T-helper 2 cell treated with Interferon-gamma antibody and Interleukin-4, amounts not matched to agents 5 μg/mL and 100 μg/mL, for 36 hours (primary cell): Measurements from ENCODE around the gene VAPB.

Source experiments
- DNase-seq: peaks from one replicate; pipeline ENCODE4 v3.0.0; 2021; ENCODE audit warnings: low spot score
- H3K27ac Mint-ChIP-seq: one replicate; pipeline ENCODE4 v1.8.0; 2021; ENCODE audit warnings: mild to moderate bottlenecking, mixed read lengths
- H3K27me3 Mint-ChIP-seq: one replicate; pipeline ENCODE4 v1.8.0; 2021; ENCODE audit warnings: low read depth, mixed read lengths
- H3K36me3 Mint-ChIP-seq: one replicate; pipeline ENCODE4 v1.8.0; 2021; ENCODE audit warnings: low read depth, mixed read lengths
- H3K4me1 Mint-ChIP-seq: one replicate; pipeline ENCODE4 v1.8.0; 2021; ENCODE audit warnings: low read depth, mixed read lengths
- H3K4me3 Mint-ChIP-seq: one replicate; pipeline ENCODE4 v1.8.0; 2022; ENCODE audit warnings: mild to moderate bottlenecking, moderate library complexity, mixed read lengths
- H3K9me3 Mint-ChIP-seq: one replicate; pipeline ENCODE4 v1.8.0; 2021; ENCODE audit warnings: mixed read lengths

Gene VAPB

DNA sequence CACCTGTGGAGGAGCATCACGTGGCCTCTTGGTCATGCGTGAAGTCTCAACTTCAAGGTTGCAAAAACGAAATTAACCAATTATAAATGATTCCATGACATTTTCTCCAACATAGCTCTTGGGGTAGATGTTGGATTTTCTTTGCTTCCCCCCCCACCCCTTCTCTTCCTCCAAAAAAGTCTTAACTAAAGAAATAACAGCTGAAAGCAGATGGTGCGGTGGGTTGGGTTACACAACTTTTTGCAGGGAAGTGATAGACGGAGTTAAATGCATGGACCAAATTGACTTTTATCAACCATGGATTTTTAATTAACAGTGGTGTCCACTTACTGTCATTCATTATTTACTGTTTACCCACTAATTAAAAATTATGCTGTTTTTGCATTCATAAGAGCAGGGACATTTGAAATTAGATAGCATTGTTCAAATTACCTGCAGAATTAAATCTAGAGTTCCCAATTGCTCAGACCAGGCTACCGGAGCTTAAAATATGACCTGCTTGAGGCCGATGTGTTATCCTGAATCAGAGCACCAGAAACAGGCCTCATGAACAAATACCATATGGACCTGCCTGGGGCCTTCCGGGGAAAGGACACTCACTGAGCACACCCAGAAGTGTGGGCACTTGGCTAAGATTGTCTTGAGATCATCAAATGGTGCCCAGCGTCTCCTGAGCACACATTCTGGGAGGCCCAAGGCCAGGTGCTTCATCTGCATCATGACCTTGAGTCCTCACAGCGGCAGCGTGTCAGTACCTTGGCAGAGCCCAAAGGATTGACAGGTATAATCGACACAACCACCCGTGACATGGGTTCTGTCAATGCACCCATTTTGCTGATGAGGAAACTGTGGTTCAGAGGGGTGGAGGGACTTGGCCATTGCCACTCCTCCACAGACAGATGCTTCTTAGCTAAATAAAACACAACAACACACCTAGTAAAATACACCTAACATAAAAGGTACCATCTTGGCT, 84.7 kb downstream of the VAPB start:
- Mint-ChIP-seq H3K27me3 (peaks cover 4% of the 10 kb centered on the region), H3K9me3 (no peaks in the 10 kb centered on the region), H3K27ac (no peak overlapping the region), H3K36me3 (no peaks in the 10 kb centered on the region), H3K4me3 (no peak overlapping the region), H3K4me1 (no peaks in the 10 kb centered on the region)
- DNase-seq = no peak

DNA sequence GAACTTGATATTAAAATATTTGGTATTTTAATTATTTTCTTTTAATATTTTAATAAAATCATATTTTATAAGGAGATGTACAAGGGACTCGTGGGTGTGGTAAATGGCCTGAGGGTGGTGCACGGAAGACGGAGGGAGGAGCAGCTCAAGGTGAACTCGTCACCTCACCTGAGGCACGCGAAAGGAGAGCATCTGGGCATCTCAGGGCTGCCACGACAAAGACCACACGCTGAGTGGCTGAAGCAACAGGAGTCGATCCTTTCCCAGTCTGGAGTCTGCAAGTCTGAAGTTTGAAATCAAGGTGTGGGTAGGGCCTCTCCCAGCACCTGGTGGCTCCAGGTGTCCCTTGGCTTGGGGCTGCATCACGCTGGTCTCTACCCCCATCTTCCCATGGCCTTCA, 86.4 kb downstream of the VAPB start:
- Mint-ChIP-seq H3K27ac (no peak overlapping the region), H3K27me3 (peaks cover 8% of the 10 kb centered on the region), H3K36me3 (no peaks in the 10 kb centered on the region), H3K4me1 (no peaks in the 10 kb centered on the region), H3K4me3 (no peak overlapping the region), H3K9me3 (no peaks in the 10 kb centered on the region)
- DNase-seq = no peak

DNA sequence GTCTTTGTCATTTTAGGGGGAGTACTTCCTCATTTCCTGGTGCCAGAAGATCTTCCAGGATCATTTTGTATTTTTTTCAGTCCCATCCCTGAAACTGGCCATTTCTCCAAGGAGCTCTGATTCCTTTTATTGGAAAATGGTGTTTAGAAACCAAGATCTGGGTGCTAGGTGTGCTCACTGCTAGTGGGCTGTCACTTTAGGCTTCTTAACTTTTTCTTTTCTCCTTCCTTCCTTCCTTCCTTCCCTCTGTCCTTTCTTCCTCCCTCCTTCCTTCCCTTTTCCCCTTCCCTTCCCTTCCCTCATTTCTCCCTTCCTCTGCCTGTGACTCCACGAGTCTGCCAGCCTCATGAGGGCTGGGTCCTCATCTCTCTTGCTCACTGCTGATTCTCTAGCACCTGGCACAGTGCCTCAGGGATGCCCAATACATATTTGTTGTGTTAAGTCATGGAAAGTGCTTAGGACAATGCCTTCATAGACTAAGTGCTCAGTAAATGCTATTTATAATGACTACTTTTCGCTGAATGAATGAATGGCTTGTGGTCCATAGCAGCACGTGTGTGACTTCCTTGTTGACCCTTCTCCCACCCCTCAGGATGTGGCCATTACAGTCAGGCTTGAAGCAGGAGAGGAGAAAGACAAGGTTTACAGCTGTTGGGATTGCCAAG, 89.2 kb downstream of the VAPB start:
- no peaks in the 10 kb centered on the region for H3K36me3 Mint-ChIP-seq
- DNase-seq = no peak
- H3K27me3 Mint-ChIP-seq = peaks cover 14% of the 10 kb centered on the region
- H3K4me1 Mint-ChIP-seq = no peaks in the 10 kb centered on the region
- H3K4me3 Mint-ChIP-seq = no peak overlapping the region
- H3K27ac Mint-ChIP-seq = no peak overlapping the region
- no peaks in the 10 kb centered on the region for H3K9me3 Mint-ChIP-seq

DNA sequence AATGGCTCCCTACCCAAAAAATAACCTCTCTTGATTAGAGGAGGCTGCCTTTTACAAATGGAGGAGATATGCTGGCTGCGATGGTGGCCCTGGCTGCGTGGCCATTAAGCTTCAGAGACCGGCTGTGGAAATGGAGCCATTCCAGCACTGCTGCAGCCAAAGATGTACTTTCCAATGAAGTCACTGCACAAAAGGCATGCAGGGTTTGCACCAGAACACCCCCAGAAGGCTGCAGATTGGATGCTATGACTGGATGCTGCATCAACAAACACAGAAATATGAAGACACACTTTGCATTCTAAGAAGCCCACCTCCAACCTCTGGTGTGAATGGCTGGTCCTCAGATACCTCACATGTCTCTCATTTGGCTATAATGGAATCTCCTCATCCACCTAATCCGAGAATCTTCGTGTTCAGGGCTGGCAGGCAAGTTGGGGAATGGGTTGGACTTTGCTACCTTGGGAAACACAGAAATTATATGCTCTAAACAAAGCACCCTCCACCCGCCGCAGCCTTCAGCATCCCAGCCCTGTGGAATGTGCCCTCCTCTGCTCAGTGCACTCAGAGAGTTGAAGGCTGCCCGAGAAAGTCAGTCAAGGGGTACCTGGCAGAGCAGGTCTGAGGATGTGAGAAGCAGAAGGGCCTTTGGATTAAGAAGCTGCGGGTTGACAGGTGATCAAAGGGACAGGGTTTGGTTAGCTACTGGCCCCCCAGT, 90.9 kb downstream of the VAPB start:
- Mint-ChIP-seq H3K4me1 (no peaks in the 10 kb centered on the region), H3K36me3 (no peaks in the 10 kb centered on the region), H3K4me3 (no peak overlapping the region), H3K27ac (no peak overlapping the region), H3K27me3 (peaks cover 14% of the 10 kb centered on the region), H3K9me3 (no peaks in the 10 kb centered on the region)
- DNase-seq = no peak

DNA sequence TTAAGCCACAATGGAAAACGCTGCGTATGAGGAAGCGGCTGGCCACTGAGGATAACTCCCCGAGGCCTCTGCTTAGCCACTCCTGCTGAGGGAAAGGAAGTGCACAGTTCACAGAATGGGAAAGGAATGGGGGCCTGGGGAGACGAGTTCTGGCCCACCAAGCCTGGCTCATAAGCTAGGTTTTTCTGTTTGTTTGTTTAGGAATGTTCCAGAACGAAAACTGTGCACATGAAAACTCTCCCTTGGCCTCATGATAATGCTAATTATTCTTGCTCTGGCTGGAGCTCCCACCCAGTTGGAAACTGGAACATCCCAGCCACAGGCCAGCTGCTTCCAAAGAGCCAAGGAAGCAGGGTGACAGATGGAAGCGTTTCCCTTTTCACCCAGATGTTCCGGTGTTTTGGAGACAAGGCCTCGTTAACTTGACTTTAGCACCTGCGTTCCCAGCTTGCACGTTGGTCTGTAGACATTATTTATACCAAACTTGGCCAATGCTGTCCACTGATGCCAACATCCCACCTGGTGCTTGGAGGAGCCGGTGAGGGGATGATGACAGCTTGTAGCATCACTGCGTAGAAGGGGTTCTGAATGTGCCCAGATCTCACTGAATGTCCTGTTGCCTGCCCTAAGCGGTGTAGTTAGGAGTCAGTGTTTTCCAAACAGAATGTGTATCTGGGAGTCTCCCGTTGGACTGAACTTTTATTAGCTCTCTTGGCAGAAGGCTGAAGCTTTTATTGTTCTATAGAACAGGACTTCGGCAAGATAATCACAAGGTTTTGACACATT, 91.7 kb downstream of the VAPB start:
- Mint-ChIP-seq H3K27ac (no peak overlapping the region), H3K27me3 (peaks cover 14% of the 10 kb centered on the region), H3K4me1 (no peaks in the 10 kb centered on the region), H3K36me3 (no peaks in the 10 kb centered on the region), H3K4me3 (no peak overlapping the region), H3K9me3 (peaks cover 3% of the 10 kb centered on the region)
- no peak for DNase-seq

DNA sequence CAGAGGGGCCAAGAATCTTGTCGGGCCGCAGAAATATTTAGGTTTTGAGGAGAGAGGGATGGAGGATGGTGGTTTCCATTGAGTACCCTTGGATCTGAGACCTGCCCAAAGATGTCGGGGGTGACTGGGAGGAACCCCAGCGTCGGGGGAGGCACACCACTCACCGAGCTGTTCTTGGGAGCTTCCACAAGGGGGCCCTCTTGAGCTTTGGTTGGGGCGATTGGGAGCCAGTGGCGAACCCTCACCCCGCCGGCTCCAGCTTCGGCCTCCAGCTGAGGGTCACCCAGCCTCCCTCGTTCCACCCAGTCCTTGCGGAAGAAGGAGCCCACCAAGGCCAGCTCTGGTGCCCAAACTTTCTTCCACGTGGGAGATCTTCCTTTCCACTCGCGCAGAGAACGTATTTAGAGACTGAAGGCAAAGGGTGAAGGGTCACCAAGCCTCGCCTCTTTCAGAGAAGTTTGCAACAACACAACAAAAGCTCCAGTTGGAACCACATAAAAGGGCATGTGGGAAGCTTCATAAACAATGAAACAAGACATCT, 92.5 kb downstream of the VAPB start:
- Mint-ChIP-seq H3K4me3 (no peak overlapping the region), H3K27ac (no peak overlapping the region), H3K4me1 (no peaks in the 10 kb centered on the region), H3K9me3 (peaks cover 11% of the 10 kb centered on the region), H3K36me3 (peaks cover 4% of the 10 kb centered on the region), H3K27me3 (peaks cover 14% of the 10 kb centered on the region)
- peak; percentile 23 for DNase-seq

DNA sequence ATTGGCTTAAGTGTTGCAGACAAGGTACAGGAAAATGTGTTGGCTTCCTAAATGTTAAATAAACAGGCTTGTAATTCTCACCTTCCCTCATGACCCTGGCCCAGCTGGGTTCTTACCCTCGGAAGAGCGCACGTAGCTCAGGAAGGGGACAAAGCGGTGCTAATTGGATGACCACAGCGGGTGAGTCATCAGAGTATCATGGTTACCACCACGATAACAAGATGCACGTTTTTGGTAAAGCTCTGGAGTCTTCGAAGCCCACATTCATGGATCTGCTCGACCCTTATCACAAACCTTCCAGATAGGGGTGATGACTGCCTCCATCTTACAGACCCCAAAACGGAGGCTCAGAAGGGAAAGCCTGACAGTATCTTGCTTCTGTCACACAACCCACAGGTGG, 93.4 kb downstream of the VAPB start:
- H3K36me3 Mint-ChIP-seq = peaks cover 4% of the 10 kb centered on the region
- no peak overlapping the region for H3K27ac Mint-ChIP-seq
- H3K27me3 Mint-ChIP-seq = peaks cover 14% of the 10 kb centered on the region
- no peaks in the 10 kb centered on the region for H3K4me1 Mint-ChIP-seq
- no peak overlapping the region for H3K4me3 Mint-ChIP-seq
- no peak for DNase-seq
- peaks cover 13% of the 10 kb centered on the region for H3K9me3 Mint-ChIP-seq

DNA sequence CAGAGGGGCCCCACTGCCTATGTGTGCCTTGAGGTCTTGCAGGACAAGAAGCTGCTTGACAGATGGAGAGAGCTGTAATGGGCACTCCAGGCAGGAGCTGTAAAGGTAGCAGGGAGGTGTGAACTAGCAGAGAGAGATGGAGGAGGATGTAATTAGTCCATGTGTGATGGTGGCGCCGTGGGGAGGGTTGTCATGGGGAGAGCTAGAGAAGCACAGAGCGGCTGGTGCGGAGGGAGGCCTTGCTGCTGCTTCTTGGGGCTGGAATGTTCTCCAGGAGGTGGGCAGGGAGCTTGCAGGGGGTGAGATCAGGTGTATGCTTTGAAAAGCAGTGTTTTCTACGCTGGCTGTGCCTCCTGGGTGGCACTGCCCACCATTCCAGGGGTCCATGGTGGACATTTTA, 94.0 kb downstream of the VAPB start:
- no peak overlapping the region for H3K27ac Mint-ChIP-seq
- H3K4me3 Mint-ChIP-seq = no peak overlapping the region
- peaks cover 4% of the 10 kb centered on the region for H3K36me3 Mint-ChIP-seq
- H3K27me3 Mint-ChIP-seq = peaks cover 14% of the 10 kb centered on the region
- H3K4me1 Mint-ChIP-seq = no peaks in the 10 kb centered on the region
- no peak for DNase-seq
- H3K9me3 Mint-ChIP-seq = peaks cover 13% of the 10 kb centered on the region

DNA sequence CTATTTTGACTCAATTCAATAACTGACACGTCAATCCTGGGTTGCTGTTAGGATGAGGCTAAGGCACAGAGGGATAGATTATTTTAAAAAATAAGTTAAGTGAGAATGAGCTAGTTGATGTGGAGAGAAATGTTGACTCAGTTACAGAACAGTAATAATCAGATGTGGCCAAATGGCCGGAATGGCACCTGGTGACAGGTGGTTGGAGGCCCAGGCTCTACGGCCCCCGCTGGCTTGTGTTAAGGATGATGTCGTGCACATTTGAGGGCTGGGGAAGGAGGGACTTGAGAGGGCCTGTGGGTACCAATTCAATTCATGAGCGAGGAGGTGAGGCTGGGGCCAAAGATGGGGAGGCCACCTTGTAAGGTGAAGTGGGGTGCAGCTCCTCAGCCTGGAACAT, 94.4 kb downstream of the VAPB start:
- Mint-ChIP-seq H3K9me3 (peaks cover 13% of the 10 kb centered on the region), H3K4me1 (no peaks in the 10 kb centered on the region), H3K4me3 (no peak overlapping the region), H3K36me3 (peaks cover 4% of the 10 kb centered on the region), H3K27ac (no peak overlapping the region), H3K27me3 (peaks cover 12% of the 10 kb centered on the region)
- no peak for DNase-seq

DNA sequence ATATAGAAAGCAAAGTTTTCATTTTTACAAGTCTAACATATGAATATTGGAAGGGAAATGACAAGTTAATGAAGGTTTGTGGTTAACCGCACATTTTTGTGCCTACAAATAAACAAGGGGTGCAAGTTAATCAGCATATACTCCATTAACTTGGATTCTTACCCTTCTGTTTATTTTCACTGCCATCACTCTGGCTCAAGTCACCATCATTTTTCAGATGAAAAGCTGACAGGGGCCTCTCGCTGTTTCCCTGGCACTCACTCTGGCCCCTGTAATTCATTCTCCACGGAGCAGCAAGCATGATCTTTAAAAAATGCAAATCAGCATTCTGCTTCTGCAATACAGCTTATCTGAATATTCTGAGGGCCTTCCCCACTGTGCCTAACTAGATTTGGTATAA, 96.4 kb downstream of the VAPB start:
- Mint-ChIP-seq H3K27ac (no peak overlapping the region), H3K9me3 (peaks cover 20% of the 10 kb centered on the region), H3K4me1 (no peaks in the 10 kb centered on the region), H3K27me3 (peaks cover 15% of the 10 kb centered on the region), H3K36me3 (peaks cover 4% of the 10 kb centered on the region), H3K4me3 (no peak overlapping the region)
- DNase-seq = no peak

DNA sequence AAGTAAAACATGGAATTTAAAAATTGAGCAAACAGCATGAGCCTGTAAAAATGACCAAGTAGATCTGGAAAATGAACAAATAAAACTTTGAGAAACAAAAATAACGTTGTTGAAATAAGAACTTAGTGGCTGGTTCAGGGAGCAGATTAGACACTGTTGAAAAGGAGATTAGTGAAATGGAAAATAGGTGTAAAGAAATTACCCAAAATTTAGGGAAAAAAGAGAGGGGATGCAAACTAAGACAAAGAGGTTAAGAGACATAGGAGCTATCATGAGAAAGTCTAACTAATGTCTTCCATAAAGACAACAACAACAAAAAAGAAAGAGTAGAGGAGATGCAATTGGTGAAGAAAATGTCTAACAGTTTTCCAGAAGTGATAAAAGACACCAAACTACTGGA, 97.2 kb downstream of the VAPB start:
- Mint-ChIP-seq H3K36me3 (peaks cover 4% of the 10 kb centered on the region), H3K4me3 (no peak overlapping the region), H3K9me3 (peaks cover 20% of the 10 kb centered on the region), H3K4me1 (no peaks in the 10 kb centered on the region), H3K27me3 (peaks cover 18% of the 10 kb centered on the region), H3K27ac (no peak overlapping the region)
- no peak for DNase-seq

DNA sequence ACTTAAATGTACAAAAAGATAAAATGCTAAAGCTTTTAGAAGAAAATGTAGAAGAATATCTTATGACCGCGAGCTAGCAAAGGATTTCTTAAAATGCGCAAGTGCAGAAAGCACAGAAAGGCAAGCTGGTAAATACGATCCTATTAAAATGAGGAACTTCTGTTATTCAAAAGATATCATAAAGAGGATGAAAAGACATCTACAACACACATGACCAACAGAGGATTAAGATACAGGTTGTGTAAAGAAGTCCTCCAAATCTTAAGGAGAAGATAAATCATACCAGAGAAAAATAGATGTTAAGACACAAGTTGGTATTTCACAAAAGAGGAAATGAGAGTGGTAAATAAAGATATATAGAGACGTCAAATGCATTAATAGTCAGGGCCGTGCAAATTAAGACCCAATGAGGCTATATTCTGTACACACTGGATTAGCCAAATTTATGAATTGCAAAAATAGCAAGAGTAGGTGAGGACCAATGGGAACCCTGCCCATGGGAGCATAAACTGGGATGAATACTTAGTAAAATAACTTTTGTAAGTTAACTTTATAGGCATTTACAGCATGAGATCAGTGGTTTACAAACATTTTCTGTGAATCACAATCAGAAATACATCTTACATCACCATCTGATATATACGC, 103.2 kb downstream of the VAPB start:
- H3K27me3 Mint-ChIP-seq = peaks cover 15% of the 10 kb centered on the region
- no peak overlapping the region for H3K4me3 Mint-ChIP-seq
- no peak overlapping the region for H3K27ac Mint-ChIP-seq
- no peak for DNase-seq
- peaks cover 7% of the 10 kb centered on the region for H3K9me3 Mint-ChIP-seq
- no peaks in the 10 kb centered on the region for H3K36me3 Mint-ChIP-seq
- no peaks in the 10 kb centered on the region for H3K4me1 Mint-ChIP-seq
